Natural killer cell (primary cell): ENCODE measurements around the gene FAM25G. TPM values are rescaled to one million over a fixed set of nuclear protein-coding genes. Genes with fewer than 3 reads are reported as not detected.
"Not testable (repeated sequence)": the region's sequence is repeated elsewhere in the genome, so short reads cannot be mapped to it uniquely, and the experiment has no call there.

Source experiments
- ATAC-seq, 3 donors: fragments of 150-1000 bp in 2 of 3; fragments of 200-7000 bp in 1 of 3; cut with Tn5 transposase; 1 replicate in 1 of 3; 2 replicates in 2 of 3; pipeline ENCODE4 v1.10.0; 2021; ENCODE audit warnings: mild to moderate bottlenecking in 2 of 3, moderate library complexity in 2 of 3
- DNase-seq, 2 donors: peaks; one replicate each; pipeline versions ENCODE4 v3.0.0 to v3.0.0-alpha.2; 2013 to 2021; ENCODE audit warnings: mixed read lengths in 1 of 2
- H3K27ac ChIP-seq: one replicate; pipeline ENCODE4 v1.5.1; 2013; ENCODE audit warnings: mild to moderate bottlenecking, low read length
- H3K27me3 ChIP-seq: one replicate; pipeline ENCODE4 v1.6.1; 2013; ENCODE audit warnings: low read length; ENCODE audit not compliant: control insufficient read depth, insufficient read depth
- H3K36me3 ChIP-seq: one replicate; pipeline ENCODE4 v1.6.1; 2013; ENCODE audit warnings: low read length; ENCODE audit not compliant: control insufficient read depth, insufficient read depth
- H3K4me1 ChIP-seq: one replicate; pipeline ENCODE4 v1.6.1; 2013; ENCODE audit warnings: low read length; ENCODE audit not compliant: control insufficient read depth, insufficient read depth
- H3K4me3 ChIP-seq: one replicate; pipeline ENCODE4 v1.5.1; 2013; ENCODE audit warnings: low read length
- H3K9me3 ChIP-seq: one replicate; pipeline ENCODE4 v1.6.1; 2013; ENCODE audit warnings: low read length; ENCODE audit not compliant: control insufficient read depth, insufficient read depth
- H3K27ac Mint-ChIP-seq, 2 donors: one replicate each; pipeline ENCODE4 v1.8.0; 2022; ENCODE audit warnings: mild to moderate bottlenecking in 2 of 2, mixed read lengths in 2 of 2, moderate library complexity in 1 of 2
- H3K27me3 Mint-ChIP-seq, 2 donors: one replicate each; pipeline ENCODE4 v1.8.0; 2022; ENCODE audit warnings: low read depth in 2 of 2, mixed read lengths in 2 of 2
- H3K36me3 Mint-ChIP-seq: one replicate; pipeline ENCODE4 v1.8.0; 2022; ENCODE audit warnings: mixed read lengths
- H3K4me1 Mint-ChIP-seq, 2 donors: one replicate each; pipeline ENCODE4 v1.8.0; 2022; ENCODE audit warnings: mixed read lengths in 2 of 2
- H3K4me3 Mint-ChIP-seq: one replicate; pipeline ENCODE4 v1.8.0; 2022; ENCODE audit warnings: mild to moderate bottlenecking, moderate library complexity, mixed read lengths
- H3K9me3 Mint-ChIP-seq, 2 donors: one replicate each; pipeline ENCODE4 v1.8.0; 2022; ENCODE audit warnings: mixed read lengths in 2 of 2
- WGBS: methylation state at CpG from one replicate; pipeline ENCODE4 v1.1.7; 2013; ENCODE audit warnings: missing lambda C conversion rate; ENCODE audit not compliant: insufficient coverage; 5-methylcytosine and 5-hydroxymethylcytosine counted together
- intact Hi-C: fragments of 100-400 bp; cut with micrococcal nuclease; formaldehyde crosslinking; loops from one replicate; pipeline ENCODE4 v1.14.2; 2022
- total RNA-seq, 4 donors: library from RNA; stranded (reverse); fragments of 120-200 nt in 1 of 4; gene quantifications; one replicate each; pipeline versions ENCODE4 v1.2.3 to v1.2.4, GENCODE V29; 2013 to 2022

The FAM25G gene
- total RNA-seq, 3 donors from 2014 or later (not counting 1 experiment from before 2014, with no cell fraction given), result not detected

- H3K4me3 ChIP-seq, H3K4me3 Mint-ChIP-seq, H3K9me3 ChIP-seq, H3K27me3 Mint-ChIP-seq, H3K27me3 ChIP-seq, H3K4me1 ChIP-seq, H3K9me3 Mint-ChIP-seq, ATAC-seq, H3K27ac ChIP-seq, H3K36me3 Mint-ChIP-seq, H3K36me3 ChIP-seq, intact Hi-C loops, DNase-seq, H3K4me1 Mint-ChIP-seq, H3K27ac Mint-ChIP-seq: not testable (repeated sequence)
- WGBS, result no CpG with 5 or more reads among the region's 7 CpGs
Measured at GRCh38 chr10:47473516-47473915, 18.0 kb downstream of the FAM25G start.

GRCh38 chr10:47472647-47473046 lies 18.9 kb downstream of the FAM25G start:
- ATAC-seq, result peak in 1 of 3 donors; percentile 30

GRCh38 chr10:47472072-47472471 lies 19.4 kb downstream of the FAM25G start:
- H3K4me1 Mint-ChIP-seq, H3K27ac ChIP-seq, H3K36me3 Mint-ChIP-seq, ATAC-seq, H3K36me3 ChIP-seq, H3K4me1 ChIP-seq, intact Hi-C loops, H3K4me3 ChIP-seq, H3K9me3 Mint-ChIP-seq, H3K4me3 Mint-ChIP-seq, H3K27me3 Mint-ChIP-seq, H3K27me3 ChIP-seq, DNase-seq, H3K27ac Mint-ChIP-seq, H3K9me3 ChIP-seq: not testable (repeated sequence)
- WGBS, result no CpG with 5 or more reads among the region's 5 CpGs

More at GRCh38 chr10:47472647-47473046, 18.9 kb downstream of the FAM25G start:
- H3K27me3 Mint-ChIP-seq, H3K4me1 Mint-ChIP-seq, H3K27ac Mint-ChIP-seq, H3K36me3 Mint-ChIP-seq, H3K27me3 ChIP-seq, H3K36me3 ChIP-seq, H3K4me1 ChIP-seq, DNase-seq, H3K4me3 ChIP-seq, H3K9me3 ChIP-seq, intact Hi-C loops, H3K27ac ChIP-seq, H3K4me3 Mint-ChIP-seq, H3K9me3 Mint-ChIP-seq: not testable (repeated sequence)
- WGBS, result no CpG with 5 or more reads among the region's 3 CpGs

- H3K27me3 Mint-ChIP-seq, ATAC-seq, H3K27ac ChIP-seq, H3K9me3 ChIP-seq, DNase-seq, H3K4me3 Mint-ChIP-seq, H3K9me3 Mint-ChIP-seq, H3K4me1 Mint-ChIP-seq, H3K27me3 ChIP-seq, H3K27ac Mint-ChIP-seq, H3K36me3 Mint-ChIP-seq, H3K4me3 ChIP-seq, intact Hi-C loops, H3K4me1 ChIP-seq, H3K36me3 ChIP-seq: not testable (repeated sequence)
- WGBS, result 89% methylated on average over 10 of the region's 20 CpGs
Measured at GRCh38 chr10:47468731-47469528, 22.6 kb downstream of the FAM25G start.

GRCh38 chr10:47467957-47468356 lies 23.5 kb downstream of the FAM25G start:
- H3K27ac ChIP-seq, H3K27me3 Mint-ChIP-seq, H3K4me1 ChIP-seq, H3K36me3 ChIP-seq, H3K36me3 Mint-ChIP-seq, DNase-seq, H3K27ac Mint-ChIP-seq, H3K4me3 ChIP-seq, ATAC-seq, H3K27me3 ChIP-seq, H3K4me1 Mint-ChIP-seq, H3K9me3 Mint-ChIP-seq, H3K9me3 ChIP-seq, H3K4me3 Mint-ChIP-seq, intact Hi-C loops: not testable (repeated sequence)
- WGBS, result 91% methylated on average over 4 of the region's 7 CpGs

- H3K27ac ChIP-seq, H3K36me3 Mint-ChIP-seq, H3K9me3 ChIP-seq, DNase-seq, H3K9me3 Mint-ChIP-seq, H3K36me3 ChIP-seq, H3K27me3 Mint-ChIP-seq, H3K4me1 ChIP-seq, H3K4me1 Mint-ChIP-seq, H3K4me3 ChIP-seq, H3K27me3 ChIP-seq, intact Hi-C loops, H3K27ac Mint-ChIP-seq, H3K4me3 Mint-ChIP-seq, ATAC-seq: not testable (repeated sequence)
- 95% methylated on average over 4 of the region's 5 CpGs for WGBS
Measured at GRCh38 chr10:47467458-47467857, 24.0 kb downstream of the FAM25G start.

- H3K27me3 ChIP-seq, H3K27ac Mint-ChIP-seq, H3K27ac ChIP-seq, H3K36me3 Mint-ChIP-seq, H3K4me3 Mint-ChIP-seq, intact Hi-C loops, ATAC-seq, H3K4me3 ChIP-seq, DNase-seq, H3K4me1 ChIP-seq, H3K9me3 ChIP-seq, H3K36me3 ChIP-seq, H3K27me3 Mint-ChIP-seq, H3K4me1 Mint-ChIP-seq, H3K9me3 Mint-ChIP-seq: not testable (repeated sequence)
- 79% methylated on average over 8 of the region's 14 CpGs for WGBS
Measured at GRCh38 chr10:47465216-47465917, 26.1 kb downstream of the FAM25G start.
